HUES6 (cell line): ENCODE results near the gene CIAPIN1.
A peak's percentile ranks its signal among the peaks of the same experiment; 100 is the strongest.

Source experiments
- H3K27ac ChIP-seq: 2 replicates; pipeline ENCODE4 v1.7.0; 2013; ENCODE audit warnings: low read depth, mild to moderate bottlenecking, low read length, inconsistent platforms
- H3K27me3 ChIP-seq: 2 replicates; pipeline ENCODE4 v1.6.1; 2013; ENCODE audit warnings: low read length; ENCODE audit not compliant: control insufficient read depth, insufficient read depth
- H3K36me3 ChIP-seq: 2 replicates; pipeline ENCODE4 v1.6.1; 2013; ENCODE audit warnings: low read length; ENCODE audit not compliant: control insufficient read depth, insufficient read depth
- H3K4me1 ChIP-seq: 2 replicates; pipeline ENCODE4 v1.6.1; 2013; ENCODE audit warnings: low read length; ENCODE audit not compliant: control insufficient read depth, insufficient read depth
- H3K4me3 ChIP-seq: 2 replicates; pipeline ENCODE4 v1.5.1; 2013; ENCODE audit warnings: low read depth, low read length
- H3K9ac ChIP-seq: one replicate; pipeline ENCODE4 v1.6.1; 2013; ENCODE audit warnings: mild to moderate bottlenecking, low read length
- H3K9me3 ChIP-seq: 2 replicates; pipeline ENCODE4 v1.6.1; 2013; ENCODE audit warnings: low read depth, low read length; ENCODE audit not compliant: control insufficient read depth, insufficient read depth

CIAPIN1 gene

GRCh38 chr16:57474671-57475661, 27.8 kb upstream of the CIAPIN1 start:
- Histone ChIP-seq H3K36me3 (peaks cover 35% of the 10 kb centered on the region), H3K9ac (no peak overlapping the region)

DNA sequence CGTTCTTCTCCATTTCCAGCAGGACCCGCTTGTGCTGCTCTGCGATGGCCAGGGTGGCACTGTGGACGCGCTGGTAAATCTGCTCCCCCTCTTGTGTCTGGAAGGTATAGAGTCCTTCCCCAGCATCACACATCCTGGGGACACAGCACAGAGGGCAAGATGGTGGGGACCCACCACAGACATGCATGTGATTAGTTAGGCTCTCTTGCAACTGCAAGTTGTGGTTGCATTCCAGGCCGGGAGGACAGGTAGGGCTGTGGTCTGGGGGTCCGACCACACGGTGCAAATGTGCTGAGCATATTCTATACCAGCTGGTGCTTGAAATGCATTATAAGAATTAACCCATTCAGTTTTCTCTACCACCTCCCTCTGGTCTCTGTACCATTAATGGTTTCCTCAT, 26.7 kb upstream of the CIAPIN1 start:
- H3K4me1 ChIP-seq: peaks cover 65% of the 10 kb centered on the region
- H3K36me3 ChIP-seq: peaks cover 46% of the 10 kb centered on the region
- peaks cover 6% of the 10 kb centered on the region for H3K27me3 ChIP-seq
- H3K4me3 ChIP-seq: no peak overlapping the region
- no peak overlapping the region for H3K9ac ChIP-seq
- H3K27ac ChIP-seq: no peak overlapping the region
- H3K9me3 ChIP-seq: no peaks in the 10 kb centered on the region

More at GRCh38 chr16:57474671-57475661, 27.8 kb upstream of the CIAPIN1 start:
- H3K9me3 ChIP-seq: no peaks in the 10 kb centered on the region
- peaks cover 10% of the 10 kb centered on the region for H3K27me3 ChIP-seq
- peaks cover 73% of the 10 kb centered on the region for H3K4me1 ChIP-seq
- H3K4me3 ChIP-seq: peak overlapping the region; percentile 39; the same call in 1 of the 2 replicates
- H3K27ac ChIP-seq: no peak overlapping the region

DNA sequence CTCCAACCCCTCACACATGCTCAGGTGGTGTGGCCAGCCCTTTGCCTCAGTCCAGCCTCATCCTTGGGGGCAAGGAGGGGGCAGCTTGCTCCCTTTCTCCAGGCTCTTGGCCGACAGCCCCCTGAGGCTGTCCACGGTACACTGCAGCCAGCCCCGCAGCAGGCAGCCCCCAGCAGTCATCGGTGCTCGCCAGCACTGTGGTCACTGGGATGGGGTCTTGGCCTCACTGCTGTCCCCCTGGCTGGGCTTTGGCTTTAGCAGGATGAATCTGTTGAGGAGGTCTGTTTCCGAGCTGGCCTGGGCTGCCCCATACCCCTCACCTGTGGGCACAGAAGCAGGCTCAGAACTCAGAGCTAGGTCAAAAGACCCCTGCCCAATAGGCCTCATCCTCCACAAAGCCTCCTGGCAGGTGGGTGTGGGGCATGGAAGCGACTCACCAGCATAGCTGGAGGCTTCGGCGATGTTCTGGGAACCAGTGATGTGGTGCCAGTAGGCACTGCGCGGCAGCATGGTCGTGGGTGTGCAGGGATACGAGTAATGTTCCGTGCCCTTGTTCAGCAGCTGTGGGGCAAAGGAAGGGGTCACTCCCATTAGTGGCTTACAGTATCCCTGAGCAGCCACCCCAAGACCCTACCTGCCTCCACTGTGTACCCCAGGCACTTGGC, 26.1 kb upstream of the CIAPIN1 start:
- Histone ChIP-seq H3K27me3 (peaks cover under 1% of the 10 kb centered on the region; the same call in 1 of the 2 replicates), H3K9me3 (no peaks in the 10 kb centered on the region), H3K4me3 (no peak overlapping the region), H3K27ac (no peak overlapping the region), H3K4me1 (peaks cover 64% of the 10 kb centered on the region), H3K9ac (peak overlapping the region; percentile 22), H3K36me3 (peaks cover 52% of the 10 kb centered on the region)

GRCh38 chr16:57472665-57473060, 25.5 kb upstream of the CIAPIN1 start:
- H3K9ac ChIP-seq: peak overlapping the region; percentile 34
- H3K9me3 ChIP-seq: no peaks in the 10 kb centered on the region
- H3K27ac ChIP-seq: peak overlapping the region; percentile 46
- H3K4me3 ChIP-seq: no peak overlapping the region
- peaks cover 58% of the 10 kb centered on the region for H3K36me3 ChIP-seq
- no peaks in the 10 kb centered on the region for H3K27me3 ChIP-seq
- peaks cover 59% of the 10 kb centered on the region for H3K4me1 ChIP-seq

DNA sequence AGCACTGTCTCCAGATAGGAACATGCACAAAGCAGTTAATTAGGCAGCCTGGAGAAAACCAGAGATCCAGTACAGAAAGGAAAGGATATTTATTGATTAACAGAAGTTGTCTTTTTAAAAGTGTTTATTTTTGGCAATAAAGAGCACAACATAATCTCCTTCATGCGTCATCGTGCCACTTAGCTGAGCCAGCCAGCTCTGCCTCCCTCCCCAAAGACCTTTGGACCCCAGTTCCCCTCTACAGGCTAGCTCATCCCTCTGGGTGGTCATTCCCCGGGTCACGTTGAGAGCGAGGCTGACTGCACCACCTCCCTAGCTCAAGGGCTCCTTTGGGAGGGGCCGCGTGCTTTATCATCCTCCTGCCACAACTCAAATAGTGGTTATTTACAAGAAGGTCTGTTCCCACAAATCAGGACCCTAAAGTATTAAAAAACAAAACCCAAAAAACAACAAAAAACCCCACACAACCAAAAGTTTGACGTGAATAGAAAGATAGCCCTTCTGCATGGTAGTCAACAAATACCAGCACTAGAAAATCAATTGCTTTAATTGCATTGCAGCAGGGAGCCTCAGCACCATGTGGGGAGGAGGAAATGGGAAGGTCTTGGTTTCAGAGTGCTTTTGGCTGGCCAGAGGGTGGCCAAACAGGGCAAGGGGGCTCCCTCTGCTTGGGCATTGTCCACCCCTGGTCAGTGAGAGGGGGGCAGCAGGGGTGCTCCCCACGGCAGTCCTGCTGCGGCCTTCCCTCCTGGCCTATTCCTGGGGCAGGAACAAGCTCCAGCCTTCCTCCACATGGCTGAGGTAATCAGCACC, 24.9 kb upstream of the CIAPIN1 start:
- Histone ChIP-seq H3K9me3 (no peaks in the 10 kb centered on the region), H3K27ac (peak overlapping the region; percentile 46), H3K27me3 (no peaks in the 10 kb centered on the region), H3K9ac (peak overlapping the region; percentile 34), H3K4me1 (peaks cover 53% of the 10 kb centered on the region), H3K36me3 (peaks cover 64% of the 10 kb centered on the region), H3K4me3 (no peak overlapping the region)

- no peak overlapping the region for H3K4me3 ChIP-seq
- H3K36me3 ChIP-seq: peaks cover 71% of the 10 kb centered on the region
- H3K9ac ChIP-seq: no peak overlapping the region
- H3K4me1 ChIP-seq: peaks cover 45% of the 10 kb centered on the region
- H3K9me3 ChIP-seq: no peaks in the 10 kb centered on the region
- no peaks in the 10 kb centered on the region for H3K27me3 ChIP-seq
- H3K27ac ChIP-seq: no peak overlapping the region
Observed at GRCh38 chr16:57471209-57471608, 24.0 kb upstream of the CIAPIN1 start.

- Histone ChIP-seq H3K36me3 (peaks cover 76% of the 10 kb centered on the region), H3K27me3 (no peaks in the 10 kb centered on the region), H3K4me3 (no peak overlapping the region), H3K9me3 (no peaks in the 10 kb centered on the region), H3K9ac (no peak overlapping the region), H3K27ac (no peak overlapping the region), H3K4me1 (peaks cover 41% of the 10 kb centered on the region)
Observed at GRCh38 chr16:57470711-57471110, 23.5 kb upstream of the CIAPIN1 start.

- H3K9me3 ChIP-seq: no peaks in the 10 kb centered on the region
- no peak overlapping the region for H3K9ac ChIP-seq
- H3K4me3 ChIP-seq: no peak overlapping the region
- H3K4me1 ChIP-seq: peaks cover 35% of the 10 kb centered on the region
- H3K27me3 ChIP-seq: no peaks in the 10 kb centered on the region
- H3K36me3 ChIP-seq: peaks cover 83% of the 10 kb centered on the region
- H3K27ac ChIP-seq: no peak overlapping the region
Observed at GRCh38 chr16:57469917-57470470, 22.8 kb upstream of the CIAPIN1 start.

GRCh38 chr16:57469046-57469445, 21.9 kb upstream of the CIAPIN1 start:
- H3K9me3 ChIP-seq: no peaks in the 10 kb centered on the region
- H3K9ac ChIP-seq: no peak overlapping the region
- H3K4me3 ChIP-seq: no peak overlapping the region
- H3K27ac ChIP-seq: no peak overlapping the region
- H3K4me1 ChIP-seq: peaks cover 29% of the 10 kb centered on the region
- no peaks in the 10 kb centered on the region for H3K27me3 ChIP-seq
- peaks cover 84% of the 10 kb centered on the region for H3K36me3 ChIP-seq

GRCh38 chr16:57468346-57468745, 21.2 kb upstream of the CIAPIN1 start:
- Histone ChIP-seq H3K27me3 (no peaks in the 10 kb centered on the region), H3K9me3 (no peaks in the 10 kb centered on the region), H3K4me3 (no peak overlapping the region), H3K4me1 (peaks cover 29% of the 10 kb centered on the region), H3K27ac (no peak overlapping the region), H3K9ac (no peak overlapping the region), H3K36me3 (peaks cover 80% of the 10 kb centered on the region)
